ENCODE measurements around the gene IGFBP2.

Gene IGFBP2

DNA sequence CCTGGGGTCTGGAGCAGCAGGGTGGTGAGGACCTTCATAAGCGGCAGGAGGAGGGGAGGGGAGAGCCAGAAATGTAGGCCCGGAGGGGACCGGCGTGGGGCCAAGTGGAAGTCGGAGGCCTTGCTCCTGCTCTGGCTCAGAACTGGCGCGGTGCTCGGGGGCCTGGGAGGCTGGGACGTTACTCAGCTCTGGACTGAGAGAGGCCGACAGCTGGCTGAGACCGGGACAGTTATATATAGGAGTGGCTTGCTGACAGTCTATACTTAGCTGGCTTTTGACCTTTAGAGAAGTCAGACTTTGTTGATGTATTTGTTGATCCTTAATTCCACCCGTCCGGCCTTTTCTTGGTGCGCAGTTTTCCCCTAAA lies 46.4 kb downstream of the IGFBP2 start:
- TF ChIP-seq ZFX (IDR thresholded peaks at IDR 0.05; ENCODE audit: borderline replicate concordance) = no peak
- TF ChIP-seq, protein P1, sequence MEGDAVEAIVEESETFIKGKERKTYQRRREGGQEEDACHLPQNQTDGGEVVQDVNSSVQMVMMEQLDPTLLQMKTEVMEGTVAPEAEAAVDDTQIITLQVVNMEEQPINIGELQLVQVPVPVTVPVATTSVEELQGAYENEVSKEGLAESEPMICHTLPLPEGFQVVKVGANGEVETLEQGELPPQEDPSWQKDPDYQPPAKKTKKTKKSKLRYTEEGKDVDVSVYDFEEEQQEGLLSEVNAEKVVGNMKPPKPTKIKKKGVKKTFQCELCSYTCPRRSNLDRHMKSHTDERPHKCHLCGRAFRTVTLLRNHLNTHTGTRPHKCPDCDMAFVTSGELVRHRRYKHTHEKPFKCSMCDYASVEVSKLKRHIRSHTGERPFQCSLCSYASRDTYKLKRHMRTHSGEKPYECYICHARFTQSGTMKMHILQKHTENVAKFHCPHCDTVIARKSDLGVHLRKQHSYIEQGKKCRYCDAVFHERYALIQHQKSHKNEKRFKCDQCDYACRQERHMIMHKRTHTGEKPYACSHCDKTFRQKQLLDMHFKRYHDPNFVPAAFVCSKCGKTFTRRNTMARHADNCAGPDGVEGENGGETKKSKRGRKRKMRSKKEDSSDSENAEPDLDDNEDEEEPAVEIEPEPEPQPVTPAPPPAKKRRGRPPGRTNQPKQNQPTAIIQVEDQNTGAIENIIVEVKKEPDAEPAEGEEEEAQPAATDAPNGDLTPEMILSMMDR (IDR thresholded peaks at IDR 0.05) = no peak

DNA sequence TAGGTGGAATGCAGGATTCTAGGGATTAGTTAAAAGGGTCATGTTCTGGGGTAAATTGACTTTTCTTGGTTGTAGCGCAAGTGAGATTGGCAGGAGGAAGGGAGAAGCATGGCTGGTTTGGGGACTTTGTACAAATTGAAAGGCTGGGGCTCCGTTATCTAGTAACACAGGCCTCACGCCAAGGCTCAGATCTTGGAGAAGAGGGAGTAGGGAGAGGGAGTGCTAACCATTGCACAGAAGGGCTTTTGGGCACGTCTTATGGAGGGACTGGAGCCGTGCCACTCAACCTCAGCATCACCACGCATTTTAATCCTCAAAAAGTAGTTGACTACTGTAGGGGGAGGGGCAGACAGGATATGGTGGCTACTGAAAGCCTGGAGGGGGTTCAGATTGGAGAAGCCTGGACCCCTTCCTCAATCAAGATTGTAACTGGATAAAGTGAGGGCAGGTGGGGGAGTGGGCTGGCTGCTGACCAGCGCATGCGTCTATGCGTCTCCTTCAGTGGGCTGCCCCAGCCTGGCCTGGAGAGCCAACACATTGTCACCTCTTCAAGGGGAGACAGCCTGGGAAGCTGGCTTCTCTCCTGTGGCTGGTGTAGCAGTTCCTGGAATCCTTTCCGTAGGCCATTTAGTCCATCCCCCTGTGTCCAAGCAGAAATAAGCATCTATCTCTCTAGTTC lies 47.9 kb downstream of the IGFBP2 start:
- no peak overlapping the region for H3K27ac ChIP-seq
- TF ChIP-seq, protein P1 (IDR thresholded peaks at IDR 0.05) = no peak
- no peak for TF ChIP-seq ZFX (IDR thresholded peaks at IDR 0.05; ENCODE audit: borderline replicate concordance)

More for the DNA sequence above, 46.4 kb downstream of the IGFBP2 start:
- H3K27ac ChIP-seq = no peak overlapping the region

DNA sequence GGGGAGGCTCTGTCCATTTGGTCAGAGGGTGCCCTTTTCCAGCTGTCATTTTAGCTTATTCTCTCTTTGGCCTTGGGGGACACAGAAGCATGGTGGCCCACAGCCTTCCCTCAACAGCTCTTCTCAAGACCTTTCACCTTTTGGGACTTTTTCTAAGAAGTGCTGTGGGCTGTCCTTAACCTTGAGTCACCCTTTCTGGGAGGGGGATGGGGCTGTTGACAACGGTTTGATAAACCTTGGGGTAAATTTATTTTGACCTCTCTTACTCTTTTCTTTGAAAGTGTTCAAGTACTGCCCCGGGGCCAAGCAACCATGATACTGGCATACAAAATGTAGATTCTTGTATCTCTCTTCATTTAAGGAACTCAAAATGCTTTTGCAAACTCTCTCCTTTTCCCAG lies 48.5 kb downstream of the IGFBP2 start:
- TF ChIP-seq, protein P1 (IDR thresholded peaks at IDR 0.05) = no peak
- no peak for TF ChIP-seq ZFX (IDR thresholded peaks at IDR 0.05; ENCODE audit: borderline replicate concordance)
- no peak overlapping the region for H3K27ac ChIP-seq

DNA sequence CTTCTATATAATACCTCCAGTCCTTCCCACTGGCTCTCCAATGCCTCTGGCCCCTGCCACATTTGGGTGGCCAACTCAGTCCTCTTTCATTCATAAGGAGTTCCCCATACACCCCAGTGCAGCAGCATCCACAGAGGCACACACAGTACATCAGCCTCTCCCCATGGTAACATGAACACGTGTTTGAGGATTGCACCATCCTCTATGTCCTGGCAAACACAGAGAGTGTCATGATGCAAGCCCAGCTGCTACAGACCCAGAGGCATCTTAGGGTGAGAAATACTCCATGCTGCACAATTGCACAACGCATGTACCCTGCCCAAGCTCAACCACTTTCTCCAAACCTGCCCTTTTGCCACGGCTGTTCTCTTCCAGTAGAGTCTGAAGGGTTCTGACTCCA lies 50.6 kb downstream of the IGFBP2 start:
- TF ChIP-seq ZFX (IDR thresholded peaks at IDR 0.05; ENCODE audit: borderline replicate concordance) = no peak
- TF ChIP-seq, protein P1 (IDR thresholded peaks at IDR 0.05) = no peak
- H3K27ac ChIP-seq = no peak overlapping the region

DNA sequence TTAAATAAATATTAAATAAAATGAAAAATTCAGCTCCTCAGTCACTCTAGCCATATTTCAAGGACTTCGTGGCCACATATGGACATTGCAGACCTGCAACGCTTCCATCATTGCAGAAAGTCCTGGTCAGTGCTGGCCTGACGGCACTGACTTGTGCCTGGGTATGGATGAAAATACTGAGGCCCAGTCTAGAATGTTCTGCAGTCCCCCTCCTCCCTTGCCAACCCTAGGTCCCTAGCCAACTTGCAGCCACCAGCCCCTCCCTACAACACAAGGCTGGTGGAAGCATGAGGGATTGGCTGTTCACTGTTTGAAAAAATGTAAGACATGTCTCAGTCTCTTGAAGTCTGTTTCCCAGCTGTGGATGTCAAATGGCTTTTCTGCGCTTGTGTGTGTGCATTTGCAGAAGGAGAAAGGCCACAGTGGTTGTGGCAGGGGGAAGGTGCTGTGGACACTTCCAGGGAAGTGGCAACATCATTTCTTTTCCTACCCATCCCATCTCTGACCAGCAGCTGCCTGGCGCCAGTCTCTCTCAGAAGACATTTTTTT lies 52.2 kb downstream of the IGFBP2 start:
- TF ChIP-seq ZFX (IDR thresholded peaks at IDR 0.05; ENCODE audit: borderline replicate concordance) = no peak
- TF ChIP-seq, protein P1 (IDR thresholded peaks at IDR 0.05) = no peak
- H3K27ac ChIP-seq = no peak overlapping the region

DNA sequence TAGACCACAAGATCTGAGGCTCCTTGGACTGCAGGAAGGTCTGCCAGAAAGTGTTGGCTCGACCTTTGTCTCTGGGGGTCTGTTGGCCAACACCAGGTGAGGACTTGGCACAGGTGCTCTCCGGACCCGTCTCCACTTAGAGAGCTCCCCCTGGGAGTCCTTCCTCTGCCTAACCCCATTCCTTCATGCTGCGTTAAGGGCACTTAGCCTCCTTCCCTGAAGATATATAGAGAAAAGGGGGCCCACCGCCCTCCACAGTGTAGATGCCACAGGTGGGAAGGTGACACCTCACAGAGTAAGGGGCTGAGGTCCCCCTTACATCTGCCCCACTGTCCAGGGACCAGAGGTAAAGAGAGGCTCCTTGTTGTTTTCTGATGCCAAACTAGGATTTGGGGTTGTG lies 53.9 kb downstream of the IGFBP2 start:
- TF ChIP-seq, protein P1 (IDR thresholded peaks at IDR 0.05) = no peak
- H3K27ac ChIP-seq = no peak overlapping the region

DNA sequence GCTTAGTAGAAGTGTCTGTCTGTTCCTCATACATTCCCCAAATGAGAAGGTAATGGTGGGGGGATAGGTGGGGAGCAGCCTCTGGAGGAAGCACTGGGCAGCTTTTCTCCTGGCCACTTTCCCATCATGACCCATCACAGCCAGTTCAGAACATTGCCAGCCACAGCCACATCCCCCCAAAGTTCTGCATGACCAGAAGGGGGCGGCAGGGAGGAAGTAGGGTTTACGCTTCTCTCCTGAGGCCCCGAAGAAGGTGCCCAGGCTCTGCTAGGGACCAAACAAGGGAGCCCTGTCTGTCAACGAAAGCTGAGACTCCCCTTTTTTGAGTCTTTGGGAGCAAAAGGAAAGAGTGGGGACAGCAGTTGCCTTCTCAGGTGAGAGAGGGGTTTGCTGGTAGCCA lies 54.4 kb downstream of the IGFBP2 start:
- no peak overlapping the region for H3K27ac ChIP-seq
- TF ChIP-seq, protein P1 (IDR thresholded peaks at IDR 0.05) = peak; percentile 33
- no peak for TF ChIP-seq ZFX (IDR thresholded peaks at IDR 0.05; ENCODE audit: borderline replicate concordance)
